ENCODE measurements around the gene PSME2. TPM values are rescaled to one million over a fixed set of nuclear protein-coding genes. Genes with fewer than 3 reads are reported as not detected.

The PSME2 gene
- polyA plus RNA-seq, 3 donors, result 237 to 593 (median 579) TPM

Small RNA genes lying within 50 kb of the gene (small RNA-seq; reads per million reads assigned to genes)
- gene AL136295.4 (ENCODE audit: insufficient read length, low read depth) (not detected), gene IPO4 (ENCODE audit: insufficient read length, low read depth) (not detected), gene IRF9 (ENCODE audit: insufficient read length, low read depth) (not detected), gene RNA5SP383 (ENCODE audit: insufficient read length, low read depth) (not detected)

Other genes starting within 250 kb of the PSME2 start
- 10 to 100 TPM; 40.4 to 68.1 (median 63.2) TPM for gene DHRS4, start 192.8 kb downstream of the PSME2 start, polyA plus RNA-seq
- 10 to 100 TPM; 22.1 to 46.6 (median 42.6) TPM for gene DHRS4L2, start 157.7 kb downstream of the PSME2 start, polyA plus RNA-seq
- 1 to 10 TPM in 1 of 3 donors, not detected in 2; 1.0 TPM for gene CARMIL3, start 94.6 kb downstream of the PSME2 start, polyA plus RNA-seq
- not detected for gene CPNE6, start 75.0 kb downstream of the PSME2 start, polyA plus RNA-seq
- 10 to 100 TPM; 29.9 to 34.2 (median 31.3) TPM for gene PCK2, start 52.3 kb downstream of the PSME2 start, polyA plus RNA-seq
- 10 to 100 TPM; 45.6 to 56.6 (median 48.8) TPM for gene DCAF11, start 31.8 kb downstream of the PSME2 start, polyA plus RNA-seq
- 1 to 10 TPM; 1.1 to 1.5 (median 1.3) TPM for gene NRL, start 31.7 kb downstream of the PSME2 start, polyA plus RNA-seq
- gene FITM1, start 16.0 kb downstream of the PSME2 start, polyA plus RNA-seq, result 1 to 10 TPM in 1 of 3 donors, not detected in 2; 2.1 TPM
- 100 to 1,000 TPM; 435 to 759 (median 729) TPM for gene PSME1, start 10.4 kb downstream of the PSME2 start, polyA plus RNA-seq
- 1 to 10 TPM; 6.4 to 9.4 (median 8.5) TPM for gene EMC9, start 5.0 kb downstream of the PSME2 start, polyA plus RNA-seq
- gene RNF31, start 888 bp upstream of the PSME2 start, polyA plus RNA-seq, result 10 to 100 TPM; 30.7 to 63.2 (median 36.8) TPM
- 100 to 1,000 TPM in 1 of 3 donors, 10 to 100 TPM in 2; 44.7 to 208 (median 56.0) TPM for gene IRF9, start 14.7 kb upstream of the PSME2 start, polyA plus RNA-seq
- gene REC8, start 25.5 kb upstream of the PSME2 start, polyA plus RNA-seq, result 10 to 100 TPM in 1 of 3 donors, 1 to 10 TPM in 2; 1.4 to 46.4 (median 2.3) TPM
- 10 to 100 TPM in 1 of 3 donors, 1 to 10 TPM in 2; 4.1 to 14.2 (median 4.3) TPM for gene IPO4, start 42.2 kb upstream of the PSME2 start, polyA plus RNA-seq
- gene TM9SF1, start 48.8 kb upstream of the PSME2 start, polyA plus RNA-seq, result 10 to 100 TPM; 14.6 to 56.0 (median 51.1) TPM
- gene TSSK4, start 59.1 kb upstream of the PSME2 start, polyA plus RNA-seq, result under 1 TPM in 2 of 3 donors, not detected in 1; 0.07 to 0.13 TPM
- 100 to 1,000 TPM in 2 of 3 donors, 10 to 100 TPM in 1; 99.0 to 128 (median 102) TPM for gene CHMP4A, start 66.9 kb upstream of the PSME2 start, polyA plus RNA-seq
- gene MDP1, start 69.5 kb upstream of the PSME2 start, polyA plus RNA-seq, result 10 to 100 TPM; 17.5 to 49.6 (median 37.5) TPM
- gene NEDD8, start 85.8 kb upstream of the PSME2 start, polyA plus RNA-seq, result 100 to 1,000 TPM; 164 to 335 (median 306) TPM
- 10 to 100 TPM; 84.4 to 84.7 (median 84.5) TPM for gene GMPR2, start 86.3 kb upstream of the PSME2 start, polyA plus RNA-seq
- 100 to 1,000 TPM in 2 of 3 donors, 10 to 100 TPM in 1; 63.6 to 151 (median 137) TPM for gene TINF2, start 96.0 kb upstream of the PSME2 start, polyA plus RNA-seq
- 1 to 10 TPM in 1 of 3 donors, not detected in 2; 7.8 TPM for gene TGM1, start 116.6 kb upstream of the PSME2 start, polyA plus RNA-seq
- gene RABGGTA, start 125.0 kb upstream of the PSME2 start, polyA plus RNA-seq, result 100 to 1,000 TPM in 1 of 3 donors, 10 to 100 TPM in 2; 34.5 to 125 (median 35.4) TPM
- 10 to 100 TPM; 31.6 to 49.4 (median 48.8) TPM for gene DHRS1, start 153.2 kb upstream of the PSME2 start, polyA plus RNA-seq
- gene NOP9, start 153.2 kb upstream of the PSME2 start, polyA plus RNA-seq, result 10 to 100 TPM in 1 of 3 donors, 1 to 10 TPM in 2; 1.2 to 16.6 (median 1.3) TPM
- 100 to 1,000 TPM in 1 of 3 donors, 10 to 100 TPM in 2; 36.4 to 126 (median 63.8) TPM for gene CIDEB, start 161.4 kb upstream of the PSME2 start, polyA plus RNA-seq
- 10 to 100 TPM in 1 of 3 donors, 1 to 10 TPM in 2; 2.7 to 25.1 (median 2.9) TPM for gene LTB4R2, start 163.5 kb upstream of the PSME2 start, polyA plus RNA-seq
- gene LTB4R, start 164.9 kb upstream of the PSME2 start, polyA plus RNA-seq, result 10 to 100 TPM; 51.5 to 98.5 (median 87.3) TPM
- 10 to 100 TPM in 1 of 3 donors, under 1 TPM in 2; 0.69 to 11.9 (median 0.70) TPM for gene ADCY4, start 188.5 kb upstream of the PSME2 start, polyA plus RNA-seq
- 10 to 100 TPM; 11.7 to 69.6 (median 11.8) TPM for gene RIPK3, start 193.4 kb upstream of the PSME2 start, polyA plus RNA-seq
- gene NFATC4, start 221.6 kb upstream of the PSME2 start, polyA plus RNA-seq, result not detected